ENCODE results near the gene MRTFA. TPM values are rescaled to one million over a fixed set of nuclear protein-coding genes. Genes with fewer than 3 reads are reported as not detected.

Gene MRTFA
- total and polyA plus RNA-seq, 12 donors: 12.3 to 141 (median 41.6) TPM

- Histone ChIP-seq H3K36me3 (replicated peaks in 1 of 2) (no peaks in the 10 kb centered on the region), H3K27ac (no peak overlapping the region), H3K4me1 (replicated peaks in 1 of 2) (peaks cover 3 to 10% of the 10 kb centered on the region in 2 donors), H3K27me3 (peaks cover 7% of the 10 kb centered on the region), H3K4me3 (no peak overlapping the region), H3K9me3 (replicated peaks in 1 of 3) (no peaks in the 10 kb centered on the region)
- TF ChIP-seq POLR2A (IDR thresholded peaks at IDR 0.05): no peak
- TF ChIP-seq CTCF (IDR thresholded peaks at IDR 0.05): no peak
- intact Hi-C loops (cut with DNase I): loop anchor here (5.0 to 10.0 kb wide), 2 partner anchors 76 to 213 kb away; no protein-coding TSS in a partner anchor
- DNase-seq: no peak
- 92 to 96% (median 95%) methylated on average over 13 to 19 of the region's 19 CpGs for WGBS, 4 donors
Observed at GRCh38 chr22:40681451-40681850, 44.9 kb upstream of the MRTFA start.

GRCh38 chr22:40680819-40681183 is 44.3 kb upstream of the MRTFA start:
- Histone ChIP-seq H3K4me3 (no peak overlapping the region), H3K9me3 (replicated peaks in 1 of 3) (no peaks in the 10 kb centered on the region), H3K36me3 (replicated peaks in 1 of 2) (no peaks in the 10 kb centered on the region), H3K4me1 (replicated peaks in 1 of 2) (peaks cover 3 to 10% of the 10 kb centered on the region in 2 donors), H3K27ac (no peak overlapping the region), H3K27me3 (peaks cover 7% of the 10 kb centered on the region)
- 89 to 91% (median 90%) methylated on average over 15 of the region's 15 CpGs for WGBS, 4 donors
- DNase-seq: no peak
- TF ChIP-seq CTCF (IDR thresholded peaks at IDR 0.05): no peak
- no peak for TF ChIP-seq POLR2A (IDR thresholded peaks at IDR 0.05)
- intact Hi-C loops (cut with DNase I): loop anchor here (5.0 to 10.0 kb wide), 2 partner anchors 76 to 214 kb away; no protein-coding TSS in a partner anchor

- no peak overlapping the region for H3K27ac ChIP-seq
- DNase-seq: no peak
- peaks cover 7% of the 10 kb centered on the region for H3K27me3 ChIP-seq
- no peaks in the 10 kb centered on the region for H3K36me3 ChIP-seq (replicated peaks in 1 of 2)
- intact Hi-C loops (cut with DNase I): loop anchor here (5.0 to 10.0 kb wide), 2 partner anchors 77 to 215 kb away; no protein-coding TSS in a partner anchor
- H3K4me1 ChIP-seq (replicated peaks in 1 of 2): peaks cover 3 to 10% of the 10 kb centered on the region in 2 donors
- TF ChIP-seq POLR2A (IDR thresholded peaks at IDR 0.05) (no peak), CTCF (IDR thresholded peaks at IDR 0.05) (no peak)
- no peaks in the 10 kb centered on the region for H3K9me3 ChIP-seq (replicated peaks in 1 of 3)
- 55 to 65% (median 60%) methylated on average over 9 of the region's 9 CpGs for WGBS, 4 donors
- H3K4me3 ChIP-seq: no peak overlapping the region
Observed at GRCh38 chr22:40679964-40680818, 43.7 kb upstream of the MRTFA start.

GRCh38 chr22:40679249-40679963 is 42.9 kb upstream of the MRTFA start, which contains the start of gene MCHR1:
Gene MCHR1, plus strand, starts transcription at chr22:40679484. Its CDS starts 169 bp downstream, at chr22:40679653.
- Histone ChIP-seq H3K4me1 (replicated peaks in 1 of 2) (peaks cover 3 to 10% of the 10 kb centered on the region in 2 donors), H3K27ac (no peak within 1 kb of the TSS), H3K9me3 (replicated peaks in 1 of 3) (no peaks in the 10 kb centered on the region), H3K4me3 (no peak within 1 kb of the TSS), H3K27me3 (peaks cover 7% of the 10 kb centered on the region), H3K36me3 (replicated peaks in 1 of 2) (no peaks in the 10 kb centered on the region)
- intact Hi-C loops (cut with DNase I): no loop called here
- no peak for TF ChIP-seq CTCF (IDR thresholded peaks at IDR 0.05)
- TF ChIP-seq POLR2A (IDR thresholded peaks at IDR 0.05): no peak
- DNase-seq: no peak
- 23 to 51% (median 31%) methylated on average over 3 to 21 of the region's 21 CpGs for WGBS, 4 donors

All from adrenal gland (tissue), 12 donors.